Activated CD8-positive, alpha-beta T cell treated with anti-CD3 and anti-CD28 coated beads for 36 hours (primary cell): Measurements from ENCODE around the gene PPIG. TPM values are rescaled to one million over a fixed set of nuclear protein-coding genes. Genes with fewer than 3 reads are reported as not detected.

ENCODE experiments used
- ATAC-seq: fragments of 200-7000 bp; cut with Tn5 transposase; one replicate; pipeline ENCODE4 v1.10.0; 2021; ENCODE audit warnings: mild to moderate bottlenecking, moderate library complexity
- CTCF ChIA-PET: fragments of 350-600 bp; sonication (Branson Sonifier 250); formaldehyde crosslinking; loops from one replicate; lab custom pipeline; 2021; ENCODE audit warnings: antibody characterized with exemption; lab: Charles Lee
- POLR2A ChIA-PET: fragments of 350-600 bp; sonication (Branson Sonifier 250); formaldehyde crosslinking; loops from one replicate; lab custom pipeline; 2021; ENCODE audit warnings: antibody characterized with exemption; lab: Charles Lee
- DNase-seq: peaks from one replicate; pipeline ENCODE4 v3.0.0-alpha.2; 2020
- H3K27ac Mint-ChIP-seq: one replicate; pipeline ENCODE4 v1.8.0; 2021; ENCODE audit warnings: mild to moderate bottlenecking, mixed read lengths
- H3K27me3 Mint-ChIP-seq: one replicate; pipeline ENCODE4 v1.8.0; 2021; ENCODE audit warnings: mixed read lengths
- H3K36me3 Mint-ChIP-seq: one replicate; pipeline ENCODE4 v1.8.0; 2021; ENCODE audit warnings: low read depth, mixed read lengths
- H3K4me1 Mint-ChIP-seq: one replicate; pipeline ENCODE4 v1.8.0; 2021; ENCODE audit warnings: low read depth, mixed read lengths
- H3K4me3 Mint-ChIP-seq: one replicate; pipeline ENCODE4 v1.8.0; 2021; ENCODE audit warnings: mild to moderate bottlenecking, moderate library complexity, mixed read lengths
- H3K9me3 Mint-ChIP-seq: one replicate; pipeline ENCODE4 v1.8.0; 2021; ENCODE audit warnings: mixed read lengths
- intact Hi-C: fragments of 100-400 bp; cut with micrococcal nuclease; formaldehyde crosslinking; loops from one replicate; pipeline ENCODE4 v1.10.0; 2022
- total RNA-seq, 2 experiments: library from RNA; stranded (reverse); gene quantifications; one replicate each; pipeline ENCODE4 v1.2.3, GENCODE V29; 2021
- TF ChIP-seq, protein P1 (sequence below): fragments of 200-600 bp; IDR thresholded peaks from one replicate; pipeline ENCODE4 v1.8.0; 2022; ENCODE audit warnings: antibody characterized with exemption, mild to moderate bottlenecking

PPIG gene
- total RNA-seq, 2 experiments from 2014 or later, result 54.9 to 62.0 TPM

DNA sequence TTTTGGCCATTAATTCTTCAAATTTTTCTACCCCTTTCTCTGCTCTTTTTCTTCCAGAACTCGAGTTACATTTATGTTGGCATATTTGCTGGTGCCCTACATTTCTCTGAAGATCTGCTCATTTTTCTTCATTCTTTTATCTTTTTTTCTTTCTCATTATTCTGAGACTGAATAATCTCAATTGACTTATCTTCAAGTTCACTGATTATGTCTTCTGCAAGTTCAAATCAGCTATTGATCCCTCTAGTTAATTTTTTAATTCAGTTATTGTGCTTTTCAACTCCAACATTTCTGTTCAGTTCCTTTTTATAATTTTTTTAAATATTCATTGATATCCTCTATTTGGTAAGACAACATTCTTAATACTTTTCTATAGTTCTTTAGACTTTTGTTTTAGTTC, 106.8 kb downstream of the PPIG start:
- CTCF ChIA-PET, result interaction anchor here (1.5 to 1.7 kb wide), 2 partner anchors 8 to 99 kb away, joined by 3 to 4 read pairs; no protein-coding TSS in a partner anchor
- no peak for ATAC-seq
- Mint-ChIP-seq H3K27me3 (no peaks in the 10 kb centered on the region), H3K9me3 (peaks cover 13% of the 10 kb centered on the region), H3K4me3 (no peak overlapping the region), H3K27ac (no peak overlapping the region), H3K4me1 (peaks cover 10% of the 10 kb centered on the region), H3K36me3 (peaks cover 6% of the 10 kb centered on the region)
- TF ChIP-seq, protein P1, sequence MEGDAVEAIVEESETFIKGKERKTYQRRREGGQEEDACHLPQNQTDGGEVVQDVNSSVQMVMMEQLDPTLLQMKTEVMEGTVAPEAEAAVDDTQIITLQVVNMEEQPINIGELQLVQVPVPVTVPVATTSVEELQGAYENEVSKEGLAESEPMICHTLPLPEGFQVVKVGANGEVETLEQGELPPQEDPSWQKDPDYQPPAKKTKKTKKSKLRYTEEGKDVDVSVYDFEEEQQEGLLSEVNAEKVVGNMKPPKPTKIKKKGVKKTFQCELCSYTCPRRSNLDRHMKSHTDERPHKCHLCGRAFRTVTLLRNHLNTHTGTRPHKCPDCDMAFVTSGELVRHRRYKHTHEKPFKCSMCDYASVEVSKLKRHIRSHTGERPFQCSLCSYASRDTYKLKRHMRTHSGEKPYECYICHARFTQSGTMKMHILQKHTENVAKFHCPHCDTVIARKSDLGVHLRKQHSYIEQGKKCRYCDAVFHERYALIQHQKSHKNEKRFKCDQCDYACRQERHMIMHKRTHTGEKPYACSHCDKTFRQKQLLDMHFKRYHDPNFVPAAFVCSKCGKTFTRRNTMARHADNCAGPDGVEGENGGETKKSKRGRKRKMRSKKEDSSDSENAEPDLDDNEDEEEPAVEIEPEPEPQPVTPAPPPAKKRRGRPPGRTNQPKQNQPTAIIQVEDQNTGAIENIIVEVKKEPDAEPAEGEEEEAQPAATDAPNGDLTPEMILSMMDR, result no peak
- POLR2A ChIA-PET, result interaction anchor here (0.6 kb wide), 1 partner anchor 1442 kb away, joined by 3 read pairs; no protein-coding TSS in a partner anchor
- intact Hi-C loops, result no loop called here
- DNase-seq, result no peak

Other genes starting within 250 kb of the PPIG start
- 1 to 10 TPM; 1.8 to 2.2 TPM for gene LRP2, start 221.8 kb upstream of the PPIG start, total RNA-seq
- 1 to 10 TPM; 2.6 to 3.2 TPM for gene BBS5, start 104.9 kb upstream of the PPIG start, total RNA-seq
- gene KLHL41, start 74.6 kb upstream of the PPIG start, total RNA-seq, result under 1 TPM in 1 of 2 experiments, not detected in 1; 0.34 TPM
- gene FASTKD1, start 10.5 kb upstream of the PPIG start, total RNA-seq, result 10 to 100 TPM; 55.4 to 60.2 TPM
- not detected for gene CFAP210, start 110.1 kb downstream of the PPIG start, total RNA-seq
- 1 to 10 TPM; 3.2 to 3.9 TPM for gene PHOSPHO2, start 110.1 kb downstream of the PPIG start, total RNA-seq
- gene KLHL23, start 149.5 kb downstream of the PPIG start, total RNA-seq, result 10 to 100 TPM in 1 of 2 experiments, 1 to 10 TPM in 1; 9.2 to 11.1 TPM
- gene SSB, start 214.5 kb downstream of the PPIG start, total RNA-seq, result 100 to 1,000 TPM; 109 to 114 TPM
- 100 to 1,000 TPM; 103 to 111 TPM for gene METTL5, start 240.6 kb downstream of the PPIG start, total RNA-seq
- 10 to 100 TPM; 14.0 to 15.7 TPM for gene UBR3, start 243.1 kb downstream of the PPIG start, total RNA-seq